ENCODE measurements around the gene COMMD6. TPM values are rescaled to one million over a fixed set of nuclear protein-coding genes. Genes with fewer than 3 reads are reported as not detected.

Gene COMMD6
- total RNA-seq, 1 donor from 2014 or later: 35.8 TPM

- TF ChIP-seq CTCF (IDR thresholded peaks at IDR 0.05; ENCODE audit: insufficient read depth, low read length, severe bottlenecking): no peak
- Histone ChIP-seq H3K36me3 (ENCODE audit: control insufficient read depth, insufficient read depth, low read length) (peaks cover 6% of the 10 kb centered on the region), H3K4me3 (ENCODE audit: low read depth, low read length) (no peak overlapping the region), H3K27me3 (ENCODE audit: control insufficient read depth, insufficient read depth, low read length) (no peaks in the 10 kb centered on the region)
- FAIRE-seq (no peak), DNase-seq (ENCODE audit: low read depth) (no peak)
These were observed 31.9 kb upstream of the COMMD6 start for GRCh38 chr13:75569576-75569975.

DNA sequence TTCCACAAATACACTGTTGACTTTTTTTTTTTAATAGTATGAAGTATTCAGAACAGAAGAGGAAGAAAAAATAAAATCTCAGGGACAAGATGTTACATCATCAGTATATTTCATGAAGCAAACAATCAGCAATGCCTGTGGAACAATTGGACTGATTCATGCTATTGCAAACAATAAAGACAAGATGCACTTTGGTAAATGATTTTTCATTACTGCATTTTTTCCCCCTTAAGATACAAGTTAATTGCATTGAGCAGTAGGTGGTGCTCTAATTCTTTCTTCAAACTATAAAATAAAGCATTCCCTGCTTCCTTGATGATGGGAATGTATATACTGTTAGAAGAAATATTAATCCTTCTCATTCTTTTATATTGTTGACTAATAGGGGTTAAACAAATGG lies 29.0 kb upstream of the COMMD6 start:
- Histone ChIP-seq H3K36me3 (ENCODE audit: control insufficient read depth, insufficient read depth, low read length) (peaks cover 1% of the 10 kb centered on the region), H3K27me3 (ENCODE audit: control insufficient read depth, insufficient read depth, low read length) (no peaks in the 10 kb centered on the region), H3K4me3 (ENCODE audit: low read depth, low read length) (no peak overlapping the region)
- peak; percentile 70 for DNase-seq (ENCODE audit: low read depth)
- FAIRE-seq: no peak
- TF ChIP-seq CTCF (IDR thresholded peaks at IDR 0.05; ENCODE audit: insufficient read depth, low read length, severe bottlenecking): peak; percentile 14

GRCh38 chr13:75558145-75558840 lies 20.7 kb upstream of the COMMD6 start:
- Histone ChIP-seq H3K36me3 (ENCODE audit: control insufficient read depth, insufficient read depth, low read length) (peaks cover 7% of the 10 kb centered on the region), H3K27me3 (ENCODE audit: control insufficient read depth, insufficient read depth, low read length) (no peaks in the 10 kb centered on the region), H3K4me3 (ENCODE audit: low read depth, low read length) (no peak overlapping the region)
- no peak for DNase-seq (ENCODE audit: low read depth)
- no peak for TF ChIP-seq CTCF (IDR thresholded peaks at IDR 0.05; ENCODE audit: insufficient read depth, low read length, severe bottlenecking)
- FAIRE-seq: no peak

GRCh38 chr13:75556961-75557360 lies 19.3 kb upstream of the COMMD6 start:
- no peak for TF ChIP-seq CTCF (IDR thresholded peaks at IDR 0.05; ENCODE audit: insufficient read depth, low read length, severe bottlenecking)
- Histone ChIP-seq H3K36me3 (ENCODE audit: control insufficient read depth, insufficient read depth, low read length) (peaks cover 7% of the 10 kb centered on the region), H3K4me3 (ENCODE audit: low read depth, low read length) (no peak overlapping the region), H3K27me3 (ENCODE audit: control insufficient read depth, insufficient read depth, low read length) (no peaks in the 10 kb centered on the region)
- no peak for DNase-seq (ENCODE audit: low read depth)
- FAIRE-seq: no peak

- DNase-seq (ENCODE audit: low read depth) (no peak), FAIRE-seq (no peak)
- no peak for TF ChIP-seq CTCF (IDR thresholded peaks at IDR 0.05; ENCODE audit: insufficient read depth, low read length, severe bottlenecking)
These were observed 18.2 kb upstream of the COMMD6 start for GRCh38 chr13:75555836-75556235.

GRCh38 chr13:75554981-75555380 lies 17.3 kb upstream of the COMMD6 start:
- Histone ChIP-seq H3K36me3 (ENCODE audit: control insufficient read depth, insufficient read depth, low read length) (peaks cover 4% of the 10 kb centered on the region), H3K4me3 (ENCODE audit: low read depth, low read length) (no peak overlapping the region), H3K27me3 (ENCODE audit: control insufficient read depth, insufficient read depth, low read length) (no peaks in the 10 kb centered on the region)
- FAIRE-seq (no peak), DNase-seq (ENCODE audit: low read depth) (peak; percentile 52)
- no peak for TF ChIP-seq CTCF (IDR thresholded peaks at IDR 0.05; ENCODE audit: insufficient read depth, low read length, severe bottlenecking)

More at GRCh38 chr13:75555836-75556235, 18.2 kb upstream of the COMMD6 start:
- Histone ChIP-seq H3K4me3 (ENCODE audit: low read depth, low read length) (no peak overlapping the region), H3K36me3 (ENCODE audit: control insufficient read depth, insufficient read depth, low read length) (peaks cover 5% of the 10 kb centered on the region), H3K27me3 (ENCODE audit: control insufficient read depth, insufficient read depth, low read length) (no peaks in the 10 kb centered on the region)

All from bronchial epithelial cell (primary cell).